ENCODE measurements around the gene CHST6.
A peak's percentile ranks its signal among the peaks of the same experiment; 100 is the strongest.
"Not testable (repeated sequence)": the region's sequence is repeated elsewhere in the genome, so short reads cannot be mapped to it uniquely, and the experiment has no call there.

Gene CHST6

DNA sequence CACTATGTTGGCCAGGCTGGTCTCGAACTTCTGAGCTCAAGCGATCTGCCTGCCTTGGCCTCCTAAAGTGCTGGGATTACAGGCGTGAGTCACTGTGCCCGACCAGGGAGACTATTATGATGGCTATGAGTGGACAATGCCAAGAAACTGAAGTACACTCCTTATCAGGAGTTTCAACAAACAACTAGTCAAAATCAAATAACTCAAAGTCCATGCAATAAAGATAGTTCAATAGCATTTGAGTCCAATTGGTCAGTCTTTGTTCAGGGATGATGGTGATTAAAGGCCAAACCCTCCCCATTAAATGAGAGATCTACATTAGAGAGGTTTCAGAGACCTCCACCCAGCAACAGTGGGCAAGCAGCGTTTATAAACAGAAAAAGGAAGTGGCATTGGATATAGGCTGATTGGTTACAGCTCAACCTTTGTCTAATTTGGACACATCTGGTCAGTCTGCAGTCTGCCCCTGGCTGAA, 32.6 kb upstream of the CHST6 start:
- no peak for DNase-seq (ENCODE audit: low read depth in 1 of 2, low spot score in 1 of 2)
- no peaks in the 10 kb centered on the region for H3K27me3 ChIP-seq (ENCODE audit: insufficient read depth, poor library complexity, severe bottlenecking)
- TF ChIP-seq POLR2AphosphoS5 (IDR thresholded peaks at IDR 0.05; ENCODE audit: low read depth) (no peak), SPI1 (IDR thresholded peaks at IDR 0.05; ENCODE audit: borderline replicate concordance, low read depth) (peak; percentile 55; the same call in 1 of the 2 replicates)
- H3K4me3 ChIP-seq (replicated peaks; ENCODE audit: insufficient read depth, low read length) = no peak overlapping the region
- H3K27ac ChIP-seq (replicated peaks) = no peak overlapping the region

DNA sequence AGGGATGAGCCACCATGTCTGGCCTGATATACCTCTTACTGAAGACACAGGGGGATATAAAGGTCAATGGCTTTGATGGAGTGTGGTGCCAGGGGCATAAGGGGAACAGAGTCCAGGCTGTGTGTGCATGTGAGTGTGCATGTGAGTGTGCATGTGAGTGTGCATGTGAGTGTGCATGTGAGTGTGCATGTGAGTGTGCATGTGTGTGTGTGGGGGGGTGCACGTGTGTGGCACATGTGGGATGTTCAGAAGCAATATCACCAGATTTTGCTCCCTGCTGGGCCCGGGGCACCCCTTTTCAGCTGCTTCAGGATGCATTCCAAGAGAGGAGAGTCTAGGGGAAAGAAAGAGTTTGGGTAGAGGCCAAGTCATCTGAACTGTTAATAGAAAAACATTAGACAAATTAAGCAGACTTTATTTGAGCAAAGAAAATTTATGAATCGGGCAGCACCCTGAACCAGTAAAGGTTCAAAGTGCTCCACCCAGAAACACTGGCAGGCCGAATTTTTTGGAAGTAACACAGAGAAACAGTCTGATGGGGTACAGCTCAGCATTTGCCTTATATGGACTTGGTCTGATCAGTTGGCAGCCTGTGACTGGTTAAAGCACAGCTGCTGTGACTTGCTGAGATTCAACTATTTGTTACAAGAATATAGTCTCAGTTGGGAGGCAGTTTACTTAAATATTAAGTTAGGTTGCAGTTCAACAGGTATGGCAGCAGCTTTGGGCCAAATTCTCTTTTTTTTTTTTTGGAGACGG, 31.0 kb upstream of the CHST6 start:
- DNase-seq (ENCODE audit: low read depth in 1 of 2, low spot score in 1 of 2) = no peak

DNA sequence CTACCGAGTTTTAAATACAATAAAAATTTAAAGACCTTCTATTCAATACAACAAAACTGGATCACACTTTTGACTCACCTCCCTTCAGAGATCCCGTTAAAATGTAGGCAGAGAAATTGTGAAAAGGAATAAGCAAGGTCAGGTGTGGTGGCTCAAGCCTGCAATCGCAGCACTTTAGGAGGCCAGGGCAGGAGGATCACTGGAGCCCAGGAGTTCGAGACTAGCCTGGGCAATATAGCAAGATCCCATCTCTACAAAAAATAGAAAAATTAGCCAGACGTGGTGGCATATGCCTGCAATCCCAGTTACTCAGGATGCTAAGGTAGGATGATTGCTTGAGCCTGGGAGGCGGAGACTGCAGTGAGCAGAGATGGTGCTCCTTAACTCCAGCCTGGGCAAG, 23.9 kb upstream of the CHST6 start:
- Histone ChIP-seq H3K27me3 (ENCODE audit: insufficient read depth, poor library complexity, severe bottlenecking) (peaks cover 6% of the 10 kb centered on the region), H3K4me3 (replicated peaks; ENCODE audit: insufficient read depth, low read length) (no peak overlapping the region), H3K27ac (replicated peaks) (no peak overlapping the region)
- TF ChIP-seq SPI1 (IDR thresholded peaks at IDR 0.05; ENCODE audit: borderline replicate concordance, low read depth) = no peak
- TF ChIP-seq POLR2AphosphoS5 (IDR thresholded peaks at IDR 0.05; ENCODE audit: low read depth) = no peak
- TF ChIP-seq, protein P1, sequence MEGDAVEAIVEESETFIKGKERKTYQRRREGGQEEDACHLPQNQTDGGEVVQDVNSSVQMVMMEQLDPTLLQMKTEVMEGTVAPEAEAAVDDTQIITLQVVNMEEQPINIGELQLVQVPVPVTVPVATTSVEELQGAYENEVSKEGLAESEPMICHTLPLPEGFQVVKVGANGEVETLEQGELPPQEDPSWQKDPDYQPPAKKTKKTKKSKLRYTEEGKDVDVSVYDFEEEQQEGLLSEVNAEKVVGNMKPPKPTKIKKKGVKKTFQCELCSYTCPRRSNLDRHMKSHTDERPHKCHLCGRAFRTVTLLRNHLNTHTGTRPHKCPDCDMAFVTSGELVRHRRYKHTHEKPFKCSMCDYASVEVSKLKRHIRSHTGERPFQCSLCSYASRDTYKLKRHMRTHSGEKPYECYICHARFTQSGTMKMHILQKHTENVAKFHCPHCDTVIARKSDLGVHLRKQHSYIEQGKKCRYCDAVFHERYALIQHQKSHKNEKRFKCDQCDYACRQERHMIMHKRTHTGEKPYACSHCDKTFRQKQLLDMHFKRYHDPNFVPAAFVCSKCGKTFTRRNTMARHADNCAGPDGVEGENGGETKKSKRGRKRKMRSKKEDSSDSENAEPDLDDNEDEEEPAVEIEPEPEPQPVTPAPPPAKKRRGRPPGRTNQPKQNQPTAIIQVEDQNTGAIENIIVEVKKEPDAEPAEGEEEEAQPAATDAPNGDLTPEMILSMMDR (IDR thresholded peaks at IDR 0.05; ENCODE audit: insufficient read depth, low read length) = no peak
- TF ChIP-seq, protein P2, sequence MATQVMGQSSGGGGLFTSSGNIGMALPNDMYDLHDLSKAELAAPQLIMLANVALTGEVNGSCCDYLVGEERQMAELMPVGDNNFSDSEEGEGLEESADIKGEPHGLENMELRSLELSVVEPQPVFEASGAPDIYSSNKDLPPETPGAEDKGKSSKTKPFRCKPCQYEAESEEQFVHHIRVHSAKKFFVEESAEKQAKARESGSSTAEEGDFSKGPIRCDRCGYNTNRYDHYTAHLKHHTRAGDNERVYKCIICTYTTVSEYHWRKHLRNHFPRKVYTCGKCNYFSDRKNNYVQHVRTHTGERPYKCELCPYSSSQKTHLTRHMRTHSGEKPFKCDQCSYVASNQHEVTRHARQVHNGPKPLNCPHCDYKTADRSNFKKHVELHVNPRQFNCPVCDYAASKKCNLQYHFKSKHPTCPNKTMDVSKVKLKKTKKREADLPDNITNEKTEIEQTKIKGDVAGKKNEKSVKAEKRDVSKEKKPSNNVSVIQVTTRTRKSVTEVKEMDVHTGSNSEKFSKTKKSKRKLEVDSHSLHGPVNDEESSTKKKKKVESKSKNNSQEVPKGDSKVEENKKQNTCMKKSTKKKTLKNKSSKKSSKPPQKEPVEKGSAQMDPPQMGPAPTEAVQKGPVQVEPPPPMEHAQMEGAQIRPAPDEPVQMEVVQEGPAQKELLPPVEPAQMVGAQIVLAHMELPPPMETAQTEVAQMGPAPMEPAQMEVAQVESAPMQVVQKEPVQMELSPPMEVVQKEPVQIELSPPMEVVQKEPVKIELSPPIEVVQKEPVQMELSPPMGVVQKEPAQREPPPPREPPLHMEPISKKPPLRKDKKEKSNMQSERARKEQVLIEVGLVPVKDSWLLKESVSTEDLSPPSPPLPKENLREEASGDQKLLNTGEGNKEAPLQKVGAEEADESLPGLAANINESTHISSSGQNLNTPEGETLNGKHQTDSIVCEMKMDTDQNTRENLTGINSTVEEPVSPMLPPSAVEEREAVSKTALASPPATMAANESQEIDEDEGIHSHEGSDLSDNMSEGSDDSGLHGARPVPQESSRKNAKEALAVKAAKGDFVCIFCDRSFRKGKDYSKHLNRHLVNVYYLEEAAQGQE (IDR thresholded peaks at IDR 0.05; ENCODE audit: insufficient replicate concordance, low read depth) = no peak
- no peak for TF ChIP-seq GABPA (IDR thresholded peaks at IDR 0.05; ENCODE audit: low read depth)
- no peak for DNase-seq (ENCODE audit: low read depth in 1 of 2, low spot score in 1 of 2)

More for the DNA sequence above, 31.0 kb upstream of the CHST6 start:
- TF ChIP-seq GABPA (IDR thresholded peaks at IDR 0.05; ENCODE audit: low read depth) = no peak
- TF ChIP-seq, protein P1 (IDR thresholded peaks at IDR 0.05; ENCODE audit: insufficient read depth, low read length) = no peak
- TF ChIP-seq, protein P2 (IDR thresholded peaks at IDR 0.05; ENCODE audit: insufficient replicate concordance, low read depth) = no peak
- Histone ChIP-seq H3K4me3 (replicated peaks; ENCODE audit: insufficient read depth, low read length) (no peak overlapping the region), H3K27me3 (ENCODE audit: insufficient read depth, poor library complexity, severe bottlenecking) (no peaks in the 10 kb centered on the region), H3K27ac (replicated peaks) (no peak overlapping the region)

DNA sequence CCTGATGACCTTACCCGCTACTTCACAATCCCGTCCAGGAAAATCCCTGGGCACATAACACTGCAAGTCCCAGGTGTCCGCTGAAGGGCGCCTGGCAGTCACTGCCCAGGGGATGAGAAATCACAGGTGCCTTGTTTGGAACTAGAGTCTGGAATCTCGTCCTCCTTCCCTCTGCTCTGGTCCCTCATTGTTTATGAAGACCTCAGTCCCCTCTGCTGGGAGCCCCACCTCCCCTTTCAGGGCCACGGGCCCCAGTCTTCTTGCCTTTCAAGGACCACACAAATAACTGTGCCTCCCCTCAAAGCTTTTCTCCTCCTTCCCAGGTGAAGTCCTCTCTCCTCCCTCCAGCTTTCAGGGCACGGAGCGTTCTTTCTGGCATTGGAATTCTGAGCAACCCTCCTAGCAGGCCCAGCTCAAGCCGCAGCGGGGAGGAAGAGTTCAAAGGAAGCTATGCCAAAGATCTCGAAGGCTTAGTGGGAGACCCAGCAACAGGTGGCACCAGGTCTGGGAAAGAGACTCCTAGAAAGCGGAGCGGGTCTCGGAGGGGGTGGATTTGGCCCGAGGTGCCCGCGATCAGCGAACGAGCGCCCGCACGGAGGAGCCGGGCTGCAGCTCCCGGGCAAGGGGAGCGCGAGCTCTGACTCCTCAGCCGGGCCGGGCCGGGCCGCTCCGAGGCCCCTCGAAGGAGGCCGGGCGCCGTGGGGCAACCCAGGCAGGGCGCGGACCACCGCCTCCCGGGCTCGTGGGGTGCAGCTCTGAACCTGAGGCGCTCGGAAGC, 21.1 kb upstream of the CHST6 start:
- Histone ChIP-seq H3K4me3 (replicated peaks; ENCODE audit: insufficient read depth, low read length) (peak overlapping the region; percentile 70), H3K27ac (replicated peaks) (peak overlapping the region; percentile 48)
- not testable (repeated sequence) for DNase-seq (ENCODE audit: low read depth in 1 of 2, low spot score in 1 of 2); H3K27me3 ChIP-seq (ENCODE audit: insufficient read depth, poor library complexity, severe bottlenecking)

Data from HL-60 (cell line).